Hepatic stellate cell (primary cell): ENCODE results near the gene DCAF15.
"Not testable (repeated sequence)": the region's sequence is repeated elsewhere in the genome, so short reads cannot be mapped to it uniquely, and the experiment has no call there.

Source experiments
- DNase-seq: peaks from one replicate; pipeline ENCODE4 v3.0.0; 2011; ENCODE audit warnings: low spot score

The DCAF15 gene

GRCh38 chr19:13959962-13960862, 7.9 kb downstream of the DCAF15 start:
- DNase-seq = no peak

- DNase-seq = no peak
Observed at GRCh38 chr19:13960863-13961784, 8.8 kb downstream of the DCAF15 start.

- no peak for DNase-seq
Observed at GRCh38 chr19:13961826-13962698, 9.8 kb downstream of the DCAF15 start.

- DNase-seq = no peak
Observed at GRCh38 chr19:13962699-13963602, 10.6 kb downstream of the DCAF15 start.

GRCh38 chr19:13963603-13964105, 11.3 kb downstream of the DCAF15 start:
- no peak for DNase-seq

GRCh38 chr19:13964776-13965175, 12.5 kb downstream of the DCAF15 start:
- DNase-seq = peak; percentile 67

- no peak for DNase-seq
Observed at GRCh38 chr19:13965377-13965896, 13.1 kb downstream of the DCAF15 start.

DNA sequence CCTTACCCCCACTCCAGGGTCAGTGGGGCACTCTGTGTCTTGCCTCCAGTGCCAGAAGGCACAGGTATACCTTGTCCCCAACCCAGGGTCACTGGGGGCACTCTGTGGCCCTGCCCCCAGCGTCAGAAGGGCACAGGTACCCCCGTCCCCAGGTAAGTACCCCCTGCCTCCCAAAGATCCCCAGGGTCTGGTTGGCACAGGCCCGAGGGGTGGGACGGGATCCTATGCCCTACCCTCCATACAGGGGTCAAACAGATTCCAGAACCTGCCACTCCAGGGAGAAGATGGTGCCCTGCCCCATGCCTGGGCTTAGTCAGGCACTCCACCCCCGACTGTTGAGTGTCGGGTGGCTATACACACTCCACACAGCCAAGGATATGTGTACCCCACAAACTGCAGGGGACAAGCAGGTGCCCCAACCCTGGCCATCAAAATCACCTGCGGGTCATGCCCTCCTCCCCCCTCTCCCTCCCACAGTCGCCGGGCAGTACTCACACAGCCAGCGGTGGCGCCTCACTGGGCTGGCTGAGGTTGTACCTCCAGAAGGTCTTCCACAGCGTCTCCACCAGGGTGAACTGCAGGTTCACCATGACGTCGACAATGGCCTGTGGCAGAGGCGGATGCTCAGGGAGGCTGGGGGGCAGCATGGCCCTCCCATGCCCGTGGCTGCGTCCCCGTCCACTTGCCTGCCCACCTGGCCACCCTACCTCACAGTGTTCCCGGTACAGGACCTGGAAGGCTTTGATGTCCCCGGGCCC, 13.8 kb downstream of the DCAF15 start:
- no peak for DNase-seq

DNA sequence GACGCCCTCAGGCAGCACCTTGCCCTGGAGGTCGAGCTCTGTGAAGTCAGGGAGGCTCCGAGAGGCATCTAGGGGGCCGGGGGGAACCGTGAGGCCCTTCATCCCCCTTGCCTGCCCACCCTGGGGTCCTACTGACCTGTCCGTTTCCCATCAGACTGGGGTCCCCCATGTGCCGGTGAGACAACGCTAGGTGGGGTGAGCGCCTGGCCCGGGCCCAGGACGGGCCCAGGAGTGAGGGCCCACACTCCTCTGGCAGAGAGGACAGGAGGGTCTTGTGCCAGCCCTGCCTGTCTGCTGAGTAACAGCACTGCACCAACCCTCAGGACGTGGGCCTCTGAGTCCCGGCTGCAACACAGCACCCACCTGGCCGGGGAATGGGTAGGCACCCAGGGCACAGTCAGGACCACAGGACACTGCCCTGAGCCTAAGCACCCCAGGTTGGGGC, 14.4 kb downstream of the DCAF15 start:
- no peak for DNase-seq

DNA sequence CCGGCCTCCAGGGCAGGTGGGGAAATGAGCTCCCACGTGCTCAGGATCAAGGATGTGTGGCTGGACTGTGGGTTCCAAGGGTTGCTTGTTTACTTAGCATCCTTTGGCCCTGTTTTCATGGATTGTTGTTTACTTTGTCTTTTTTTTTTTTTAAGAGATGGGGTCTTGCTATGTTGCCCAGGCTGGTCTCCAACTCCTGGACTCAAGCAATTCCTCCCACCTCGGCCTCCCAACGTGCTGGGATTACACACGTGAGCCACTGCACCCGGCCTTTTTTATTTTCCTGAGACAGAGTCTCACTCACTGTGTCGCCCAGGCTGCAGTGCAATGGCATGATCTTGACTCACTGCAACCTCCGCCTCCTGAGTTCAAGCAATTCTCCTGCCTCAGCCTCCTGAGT, 14.9 kb downstream of the DCAF15 start:
- DNase-seq = not testable (repeated sequence)

GRCh38 chr19:13968383-13968935, 16.1 kb downstream of the DCAF15 start:
- DNase-seq = no peak

GRCh38 chr19:13968999-13969398, 16.7 kb downstream of the DCAF15 start:
- no peak for DNase-seq

DNA sequence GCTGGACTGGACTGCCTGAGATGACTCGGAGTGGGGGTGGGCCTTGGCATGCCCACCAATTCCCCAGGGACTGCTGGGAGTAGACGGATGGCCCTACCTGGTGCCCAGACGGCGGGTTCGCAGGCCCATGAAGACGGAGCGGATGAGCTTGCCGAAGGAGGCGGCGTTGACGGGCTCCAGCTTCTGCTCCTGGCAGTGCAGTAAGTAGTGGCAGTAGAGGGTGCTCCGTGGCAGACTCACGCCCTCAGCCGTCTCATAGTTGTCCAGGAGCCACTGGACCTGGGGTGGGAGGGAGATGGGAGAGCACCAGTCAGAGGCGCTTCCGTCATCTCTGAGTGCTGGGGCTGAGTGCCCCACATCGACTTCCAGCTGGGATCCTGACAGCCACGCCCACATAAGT, 17.6 kb downstream of the DCAF15 start:
- DNase-seq = no peak

DNA sequence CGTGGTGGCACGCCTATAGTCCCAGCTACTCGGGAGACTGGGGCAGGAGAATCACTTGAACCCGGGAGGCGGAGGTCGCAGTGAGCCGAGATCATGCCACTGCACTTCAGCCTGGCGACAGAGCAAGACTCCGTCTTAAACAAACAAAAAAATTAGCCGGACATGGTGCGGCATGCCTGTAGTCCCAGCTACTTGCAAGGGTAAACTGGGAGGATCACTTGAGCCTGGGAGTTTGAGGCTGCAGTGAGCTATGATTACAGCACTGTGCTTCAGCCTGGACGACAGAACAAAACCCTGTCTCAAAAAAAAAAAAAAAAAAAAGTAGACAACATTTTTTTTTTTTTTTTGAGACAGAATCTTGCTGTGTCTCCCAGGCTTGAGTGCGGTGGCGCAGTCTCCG, 19.6 kb downstream of the DCAF15 start:
- not testable (repeated sequence) for DNase-seq

- DNase-seq = no peak
Observed at GRCh38 chr19:13972368-13973155, 20.3 kb downstream of the DCAF15 start.

- DNase-seq = not testable (repeated sequence)
Observed at GRCh38 chr19:13973479-13973878, 21.2 kb downstream of the DCAF15 start.

GRCh38 chr19:13974073-13974472, 21.8 kb downstream of the DCAF15 start:
- DNase-seq = no peak

- no peak for DNase-seq
Observed at GRCh38 chr19:13975870-13976269, 23.6 kb downstream of the DCAF15 start.
